ENCODE measurements around the gene CEP83. TPM values are rescaled to one million over a fixed set of nuclear protein-coding genes. Genes with fewer than 3 reads are reported as not detected.

The CEP83 gene
- total RNA-seq, 1 donor from 2014 or later = 28.7 TPM

DNA sequence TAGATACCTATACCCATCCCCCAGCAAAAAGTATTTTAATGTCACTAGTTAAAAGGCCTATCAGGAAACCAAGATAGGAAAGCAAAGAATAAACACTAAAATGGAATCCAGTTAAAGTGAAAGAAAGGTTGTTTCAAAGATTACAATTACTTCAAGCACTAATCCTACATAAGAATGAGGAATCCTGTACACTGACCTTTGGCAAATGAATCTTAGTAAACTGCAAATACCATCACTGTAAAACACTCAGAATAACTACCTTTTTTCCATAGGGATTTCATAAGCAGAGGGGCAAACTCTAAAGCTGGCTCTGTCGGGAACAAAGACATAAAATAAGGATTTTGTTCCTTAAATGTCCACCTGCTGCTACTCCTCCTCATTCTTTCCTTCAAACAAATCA lies 25.9 kb downstream of the CEP83 start:
- Mint-ChIP-seq H3K4me1 (peaks cover 25% of the 10 kb centered on the region), H3K36me3 (ENCODE audit: low read depth) (peaks cover 31% of the 10 kb centered on the region), H3K27ac (ENCODE audit: unreplicated experiment) (no peak overlapping the region), H3K27me3 (ENCODE audit: low read depth) (no peaks in the 10 kb centered on the region), H3K9me3 (peaks cover 19% of the 10 kb centered on the region), H3K4me3 (no peak overlapping the region)
- DNase-seq (ENCODE audit: low read depth, low spot score) = no peak
- TF ChIP-seq, protein P1, sequence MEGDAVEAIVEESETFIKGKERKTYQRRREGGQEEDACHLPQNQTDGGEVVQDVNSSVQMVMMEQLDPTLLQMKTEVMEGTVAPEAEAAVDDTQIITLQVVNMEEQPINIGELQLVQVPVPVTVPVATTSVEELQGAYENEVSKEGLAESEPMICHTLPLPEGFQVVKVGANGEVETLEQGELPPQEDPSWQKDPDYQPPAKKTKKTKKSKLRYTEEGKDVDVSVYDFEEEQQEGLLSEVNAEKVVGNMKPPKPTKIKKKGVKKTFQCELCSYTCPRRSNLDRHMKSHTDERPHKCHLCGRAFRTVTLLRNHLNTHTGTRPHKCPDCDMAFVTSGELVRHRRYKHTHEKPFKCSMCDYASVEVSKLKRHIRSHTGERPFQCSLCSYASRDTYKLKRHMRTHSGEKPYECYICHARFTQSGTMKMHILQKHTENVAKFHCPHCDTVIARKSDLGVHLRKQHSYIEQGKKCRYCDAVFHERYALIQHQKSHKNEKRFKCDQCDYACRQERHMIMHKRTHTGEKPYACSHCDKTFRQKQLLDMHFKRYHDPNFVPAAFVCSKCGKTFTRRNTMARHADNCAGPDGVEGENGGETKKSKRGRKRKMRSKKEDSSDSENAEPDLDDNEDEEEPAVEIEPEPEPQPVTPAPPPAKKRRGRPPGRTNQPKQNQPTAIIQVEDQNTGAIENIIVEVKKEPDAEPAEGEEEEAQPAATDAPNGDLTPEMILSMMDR (conservative IDR thresholded peaks at IDR 0.05) = no peak

GRCh38 chr12:94430304-94430703 lies 29.4 kb downstream of the CEP83 start:
- Mint-ChIP-seq H3K9me3 (peaks cover 15% of the 10 kb centered on the region), H3K4me3 (no peak overlapping the region), H3K36me3 (ENCODE audit: low read depth) (peaks cover 35% of the 10 kb centered on the region), H3K27me3 (ENCODE audit: low read depth) (no peaks in the 10 kb centered on the region), H3K4me1 (peaks cover 30% of the 10 kb centered on the region), H3K27ac (ENCODE audit: unreplicated experiment) (no peak overlapping the region)
- TF ChIP-seq, protein P1 (conservative IDR thresholded peaks at IDR 0.05) = no peak
- DNase-seq (ENCODE audit: low read depth, low spot score) = no peak

DNA sequence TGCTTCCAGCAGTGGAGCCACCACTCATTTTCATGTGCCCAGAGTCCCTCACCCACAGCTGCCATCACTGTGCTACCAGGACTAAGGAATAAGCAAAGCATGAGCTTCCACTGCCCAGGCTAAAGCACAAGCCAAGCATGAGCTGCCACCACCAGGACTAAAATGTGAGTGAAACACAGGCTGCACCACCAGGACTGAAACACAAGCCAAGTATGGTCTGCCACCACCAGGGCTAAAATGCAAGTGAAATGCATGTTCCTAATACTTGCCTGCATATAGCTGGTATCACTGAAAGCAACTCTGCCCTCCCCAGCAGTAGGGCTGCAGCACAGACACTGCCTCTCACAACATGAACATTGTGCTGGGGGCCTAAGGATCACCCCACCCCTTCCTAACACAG lies 30.0 kb downstream of the CEP83 start:
- H3K9me3 Mint-ChIP-seq = peaks cover 18% of the 10 kb centered on the region
- H3K4me1 Mint-ChIP-seq = peaks cover 24% of the 10 kb centered on the region
- TF ChIP-seq, protein P1 (conservative IDR thresholded peaks at IDR 0.05) = no peak
- H3K27ac Mint-ChIP-seq (ENCODE audit: unreplicated experiment) = no peak overlapping the region
- no peaks in the 10 kb centered on the region for H3K27me3 Mint-ChIP-seq (ENCODE audit: low read depth)
- H3K4me3 Mint-ChIP-seq = no peak overlapping the region
- DNase-seq (ENCODE audit: low read depth, low spot score) = no peak
- peaks cover 38% of the 10 kb centered on the region for H3K36me3 Mint-ChIP-seq (ENCODE audit: low read depth)

GRCh38 chr12:94429191-94429590 lies 30.5 kb downstream of the CEP83 start:
- H3K36me3 Mint-ChIP-seq (ENCODE audit: low read depth) = peaks cover 43% of the 10 kb centered on the region
- H3K4me3 Mint-ChIP-seq = no peak overlapping the region
- H3K27ac Mint-ChIP-seq (ENCODE audit: unreplicated experiment) = no peak overlapping the region
- peaks cover 19% of the 10 kb centered on the region for H3K9me3 Mint-ChIP-seq
- no peak for DNase-seq (ENCODE audit: low read depth, low spot score)
- no peaks in the 10 kb centered on the region for H3K27me3 Mint-ChIP-seq (ENCODE audit: low read depth)
- peaks cover 24% of the 10 kb centered on the region for H3K4me1 Mint-ChIP-seq
- TF ChIP-seq, protein P1 (conservative IDR thresholded peaks at IDR 0.05) = no peak

- Mint-ChIP-seq H3K4me3 (no peak overlapping the region), H3K27ac (ENCODE audit: unreplicated experiment) (no peak overlapping the region)
Observed at GRCh38 chr12:94427501-94428381, 31.9 kb downstream of the CEP83 start.

More at GRCh38 chr12:94427501-94428381, 31.9 kb downstream of the CEP83 start:
- Mint-ChIP-seq H3K9me3 (peaks cover 24% of the 10 kb centered on the region), H3K27me3 (ENCODE audit: low read depth) (no peaks in the 10 kb centered on the region), H3K4me1 (peaks cover 13% of the 10 kb centered on the region), H3K36me3 (ENCODE audit: low read depth) (peaks cover 55% of the 10 kb centered on the region)
- DNase-seq (ENCODE audit: low read depth, low spot score) = no peak
- TF ChIP-seq, protein P1 (conservative IDR thresholded peaks at IDR 0.05) = no peak

Data from neural crest cell (in vitro differentiated cells).